Measurements from ENCODE around the gene ACP2. TPM values are rescaled to one million over a fixed set of nuclear protein-coding genes. Genes with fewer than 3 reads are reported as not detected.

ACP2 gene
- total and polyA plus RNA-seq, 4 donors, result 40.3 to 94.4 (median 79.3) TPM

DNA sequence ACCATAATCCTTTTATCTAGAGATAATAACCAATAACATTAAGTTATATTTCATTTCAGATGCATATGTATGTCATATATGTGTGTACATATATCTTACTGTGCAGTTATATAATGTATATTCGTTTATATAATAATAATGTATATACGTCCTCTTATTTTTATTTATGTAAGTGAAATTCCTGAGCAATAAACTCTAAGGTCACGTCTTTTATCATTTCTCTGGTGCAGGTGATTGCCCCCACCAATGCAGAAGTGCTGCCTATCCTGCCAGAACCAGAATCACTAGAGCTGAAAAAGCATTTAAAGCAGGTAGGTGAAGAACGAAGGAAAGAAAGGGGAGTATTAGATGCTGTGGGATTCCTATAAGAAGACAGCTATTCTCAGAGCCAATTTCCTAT is 30.2 kb upstream of the ACP2 start:
- no peak for DNase-seq (ENCODE audit: low spot score)
- no peak overlapping the region for H3K4me3 ChIP-seq (ENCODE audit: low read depth in 1 of 3, low read length in 3 of 3)
- peaks cover 14 to 60% (median 46%) of the 10 kb centered on the region in 4 donors for H3K36me3 ChIP-seq (ENCODE audit: control insufficient read depth in 4 of 4, insufficient read depth in 3 of 4, low read depth in 1 of 4, low read length in 3 of 4)
- WGBS, result 91% methylated on average over 4 of the region's 4 CpGs
- H3K27ac ChIP-seq (ENCODE audit: low read depth in 1 of 2, low read length in 2 of 2), result no peak overlapping the region
- no peaks in the 10 kb centered on the region for H3K9me3 ChIP-seq (ENCODE audit: control insufficient read depth in 4 of 4, low read length in 3 of 4)
- H3K9ac ChIP-seq (ENCODE audit: low read depth in 1 of 2, low read length in 2 of 2), result no peak overlapping the region
- no peaks in the 10 kb centered on the region for H3K27me3 ChIP-seq (ENCODE audit: control insufficient read depth in 4 of 4, insufficient read depth in 4 of 4, low read length in 3 of 4)
- TF ChIP-seq TAF1 (conservative IDR thresholded peaks at IDR 0.05), result no peak
- TF ChIP-seq NR2F2 (IDR thresholded peaks at IDR 0.05), result no peak
- TF ChIP-seq FOXA2 (IDR thresholded peaks at IDR 0.05), result no peak
- no peak for TF ChIP-seq JUND (IDR thresholded peaks at IDR 0.05)
- no peak for TF ChIP-seq SP1 (IDR thresholded peaks at IDR 0.05)
- no peak for TF ChIP-seq HNF4G (IDR thresholded peaks at IDR 0.05)
- TF ChIP-seq, protein P1, sequence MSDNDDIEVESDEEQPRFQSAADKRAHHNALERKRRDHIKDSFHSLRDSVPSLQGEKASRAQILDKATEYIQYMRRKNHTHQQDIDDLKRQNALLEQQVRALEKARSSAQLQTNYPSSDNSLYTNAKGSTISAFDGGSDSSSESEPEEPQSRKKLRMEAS (IDR thresholded peaks at IDR 0.05), result no peak
- no peak for TF ChIP-seq EGR1 (IDR thresholded peaks at IDR 0.05; ENCODE audit: low read depth in 2 of 2)
- TF ChIP-seq, protein P2, sequence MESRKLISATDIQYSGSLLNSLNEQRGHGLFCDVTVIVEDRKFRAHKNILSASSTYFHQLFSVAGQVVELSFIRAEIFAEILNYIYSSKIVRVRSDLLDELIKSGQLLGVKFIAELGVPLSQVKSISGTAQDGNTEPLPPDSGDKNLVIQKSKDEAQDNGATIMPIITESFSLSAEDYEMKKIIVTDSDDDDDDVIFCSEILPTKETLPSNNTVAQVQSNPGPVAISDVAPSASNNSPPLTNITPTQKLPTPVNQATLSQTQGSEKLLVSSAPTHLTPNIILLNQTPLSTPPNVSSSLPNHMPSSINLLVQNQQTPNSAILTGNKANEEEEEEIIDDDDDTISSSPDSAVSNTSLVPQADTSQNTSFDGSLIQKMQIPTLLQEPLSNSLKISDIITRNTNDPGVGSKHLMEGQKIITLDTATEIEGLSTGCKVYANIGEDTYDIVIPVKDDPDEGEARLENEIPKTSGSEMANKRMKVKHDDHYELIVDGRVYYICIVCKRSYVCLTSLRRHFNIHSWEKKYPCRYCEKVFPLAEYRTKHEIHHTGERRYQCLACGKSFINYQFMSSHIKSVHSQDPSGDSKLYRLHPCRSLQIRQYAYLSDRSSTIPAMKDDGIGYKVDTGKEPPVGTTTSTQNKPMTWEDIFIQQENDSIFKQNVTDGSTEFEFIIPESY (IDR thresholded peaks at IDR 0.05), result no peak
- TF ChIP-seq, protein P3, sequence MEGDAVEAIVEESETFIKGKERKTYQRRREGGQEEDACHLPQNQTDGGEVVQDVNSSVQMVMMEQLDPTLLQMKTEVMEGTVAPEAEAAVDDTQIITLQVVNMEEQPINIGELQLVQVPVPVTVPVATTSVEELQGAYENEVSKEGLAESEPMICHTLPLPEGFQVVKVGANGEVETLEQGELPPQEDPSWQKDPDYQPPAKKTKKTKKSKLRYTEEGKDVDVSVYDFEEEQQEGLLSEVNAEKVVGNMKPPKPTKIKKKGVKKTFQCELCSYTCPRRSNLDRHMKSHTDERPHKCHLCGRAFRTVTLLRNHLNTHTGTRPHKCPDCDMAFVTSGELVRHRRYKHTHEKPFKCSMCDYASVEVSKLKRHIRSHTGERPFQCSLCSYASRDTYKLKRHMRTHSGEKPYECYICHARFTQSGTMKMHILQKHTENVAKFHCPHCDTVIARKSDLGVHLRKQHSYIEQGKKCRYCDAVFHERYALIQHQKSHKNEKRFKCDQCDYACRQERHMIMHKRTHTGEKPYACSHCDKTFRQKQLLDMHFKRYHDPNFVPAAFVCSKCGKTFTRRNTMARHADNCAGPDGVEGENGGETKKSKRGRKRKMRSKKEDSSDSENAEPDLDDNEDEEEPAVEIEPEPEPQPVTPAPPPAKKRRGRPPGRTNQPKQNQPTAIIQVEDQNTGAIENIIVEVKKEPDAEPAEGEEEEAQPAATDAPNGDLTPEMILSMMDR (IDR thresholded peaks at IDR 0.05; ENCODE audit: low read depth, low read length, missing input control), result no peak
- no peak for TF ChIP-seq RXRA (IDR thresholded peaks at IDR 0.05)
- no peak for TF ChIP-seq GABPA (IDR thresholded peaks at IDR 0.05 in 1 of 2, conservative IDR thresholded peaks at IDR 0.05 in 1 of 2)
- no peak for TF ChIP-seq FOXA1 (IDR thresholded peaks at IDR 0.05)
- H3K4me1 ChIP-seq (ENCODE audit: control insufficient read depth in 4 of 4, insufficient read depth in 4 of 4, low read length in 3 of 4), result peaks cover 2 to 8% (median 7%) of the 10 kb centered on the region in 4 donors

DNA sequence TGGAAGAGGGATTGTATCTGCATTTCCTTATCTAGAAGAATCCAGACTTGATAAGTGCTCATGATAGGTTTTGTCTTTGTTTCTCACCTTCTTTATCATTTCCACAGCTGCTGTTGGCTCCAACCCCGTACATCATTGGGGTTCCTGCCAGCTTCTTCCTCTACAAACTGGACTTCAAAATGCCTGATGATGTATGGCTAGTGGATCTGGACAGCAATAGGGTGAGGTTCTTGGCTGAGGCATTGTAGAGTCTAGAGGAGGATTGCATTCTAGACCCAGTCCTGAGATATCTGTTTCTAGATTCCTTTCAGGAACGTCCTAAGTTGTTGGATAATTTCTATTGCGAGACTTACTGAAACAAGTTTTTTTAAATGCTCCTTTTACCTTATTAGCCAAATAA is 29.4 kb upstream of the ACP2 start:
- WGBS, result 84% methylated on average over 3 of the region's 3 CpGs
- Histone ChIP-seq H3K4me1 (ENCODE audit: control insufficient read depth in 4 of 4, insufficient read depth in 4 of 4, low read length in 3 of 4) (peaks cover 2 to 8% (median 7%) of the 10 kb centered on the region in 4 donors), H3K9me3 (ENCODE audit: control insufficient read depth in 4 of 4, low read length in 3 of 4) (no peaks in the 10 kb centered on the region), H3K27me3 (ENCODE audit: control insufficient read depth in 4 of 4, insufficient read depth in 4 of 4, low read length in 3 of 4) (no peaks in the 10 kb centered on the region), H3K27ac (ENCODE audit: low read depth in 1 of 2, low read length in 2 of 2) (no peak overlapping the region), H3K9ac (ENCODE audit: low read depth in 1 of 2, low read length in 2 of 2) (no peak overlapping the region), H3K4me3 (ENCODE audit: low read depth in 1 of 3, low read length in 3 of 3) (no peak overlapping the region), H3K36me3 (ENCODE audit: control insufficient read depth in 4 of 4, insufficient read depth in 3 of 4, low read depth in 1 of 4, low read length in 3 of 4) (peaks cover 14 to 60% (median 46%) of the 10 kb centered on the region in 4 donors)
- no peak for TF ChIP-seq RAD21 (IDR thresholded peaks at IDR 0.05)
- TF ChIP-seq RXRA (IDR thresholded peaks at IDR 0.05), result no peak
- TF ChIP-seq TAF1 (conservative IDR thresholded peaks at IDR 0.05), result no peak
- TF ChIP-seq HNF4A (conservative IDR thresholded peaks at IDR 0.05), result no peak
- no peak for DNase-seq (ENCODE audit: low spot score)

DNA sequence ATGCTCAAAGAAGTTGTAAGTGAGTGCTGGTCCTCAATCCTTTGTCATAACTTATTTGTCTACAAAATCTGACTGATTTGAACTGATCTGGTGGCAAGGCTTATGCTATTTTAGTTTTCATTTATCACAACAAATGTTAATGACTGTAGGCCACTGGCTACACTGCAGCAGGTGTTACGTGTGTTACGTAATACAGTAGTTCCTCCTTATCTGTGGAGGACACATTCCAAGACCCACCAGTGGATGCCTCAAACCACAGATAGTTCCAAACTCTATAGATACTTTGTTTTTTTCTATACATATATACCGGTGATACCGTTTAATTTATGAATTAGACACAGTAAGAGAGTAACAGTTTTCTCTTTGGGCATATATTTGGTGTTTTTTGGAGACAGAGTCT is 28.3 kb upstream of the ACP2 start:
- H3K27ac ChIP-seq (ENCODE audit: low read depth in 1 of 2, low read length in 2 of 2), result no peak overlapping the region
- no peak for TF ChIP-seq RAD21 (IDR thresholded peaks at IDR 0.05)
- TF ChIP-seq, protein P4, sequence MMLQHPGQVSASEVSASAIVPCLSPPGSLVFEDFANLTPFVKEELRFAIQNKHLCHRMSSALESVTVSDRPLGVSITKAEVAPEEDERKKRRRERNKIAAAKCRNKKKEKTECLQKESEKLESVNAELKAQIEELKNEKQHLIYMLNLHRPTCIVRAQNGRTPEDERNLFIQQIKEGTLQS (IDR thresholded peaks at IDR 0.05), result no peak
- TF ChIP-seq RXRA (IDR thresholded peaks at IDR 0.05), result no peak
- no peak for TF ChIP-seq SP1 (IDR thresholded peaks at IDR 0.05)
- TF ChIP-seq JUND (IDR thresholded peaks at IDR 0.05), result no peak
- TF ChIP-seq TAF1 (conservative IDR thresholded peaks at IDR 0.05), result no peak
- TF ChIP-seq HNF4G (IDR thresholded peaks at IDR 0.05), result no peak
- no peak for TF ChIP-seq FOXA1 (IDR thresholded peaks at IDR 0.05)
- TF ChIP-seq NR2F2 (IDR thresholded peaks at IDR 0.05), result no peak
- no peak for TF ChIP-seq EGR1 (IDR thresholded peaks at IDR 0.05; ENCODE audit: low read depth in 2 of 2)
- TF ChIP-seq, protein P1 (IDR thresholded peaks at IDR 0.05), result no peak
- TF ChIP-seq, protein P5, sequence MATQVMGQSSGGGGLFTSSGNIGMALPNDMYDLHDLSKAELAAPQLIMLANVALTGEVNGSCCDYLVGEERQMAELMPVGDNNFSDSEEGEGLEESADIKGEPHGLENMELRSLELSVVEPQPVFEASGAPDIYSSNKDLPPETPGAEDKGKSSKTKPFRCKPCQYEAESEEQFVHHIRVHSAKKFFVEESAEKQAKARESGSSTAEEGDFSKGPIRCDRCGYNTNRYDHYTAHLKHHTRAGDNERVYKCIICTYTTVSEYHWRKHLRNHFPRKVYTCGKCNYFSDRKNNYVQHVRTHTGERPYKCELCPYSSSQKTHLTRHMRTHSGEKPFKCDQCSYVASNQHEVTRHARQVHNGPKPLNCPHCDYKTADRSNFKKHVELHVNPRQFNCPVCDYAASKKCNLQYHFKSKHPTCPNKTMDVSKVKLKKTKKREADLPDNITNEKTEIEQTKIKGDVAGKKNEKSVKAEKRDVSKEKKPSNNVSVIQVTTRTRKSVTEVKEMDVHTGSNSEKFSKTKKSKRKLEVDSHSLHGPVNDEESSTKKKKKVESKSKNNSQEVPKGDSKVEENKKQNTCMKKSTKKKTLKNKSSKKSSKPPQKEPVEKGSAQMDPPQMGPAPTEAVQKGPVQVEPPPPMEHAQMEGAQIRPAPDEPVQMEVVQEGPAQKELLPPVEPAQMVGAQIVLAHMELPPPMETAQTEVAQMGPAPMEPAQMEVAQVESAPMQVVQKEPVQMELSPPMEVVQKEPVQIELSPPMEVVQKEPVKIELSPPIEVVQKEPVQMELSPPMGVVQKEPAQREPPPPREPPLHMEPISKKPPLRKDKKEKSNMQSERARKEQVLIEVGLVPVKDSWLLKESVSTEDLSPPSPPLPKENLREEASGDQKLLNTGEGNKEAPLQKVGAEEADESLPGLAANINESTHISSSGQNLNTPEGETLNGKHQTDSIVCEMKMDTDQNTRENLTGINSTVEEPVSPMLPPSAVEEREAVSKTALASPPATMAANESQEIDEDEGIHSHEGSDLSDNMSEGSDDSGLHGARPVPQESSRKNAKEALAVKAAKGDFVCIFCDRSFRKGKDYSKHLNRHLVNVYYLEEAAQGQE (IDR thresholded peaks at IDR 0.05), result no peak
- TF ChIP-seq FOXA2 (IDR thresholded peaks at IDR 0.05), result no peak
- TF ChIP-seq GABPA (IDR thresholded peaks at IDR 0.05 in 1 of 2, conservative IDR thresholded peaks at IDR 0.05 in 1 of 2), result no peak

More for the DNA sequence above, 28.3 kb upstream of the ACP2 start:
- Histone ChIP-seq H3K4me1 (ENCODE audit: control insufficient read depth in 4 of 4, insufficient read depth in 4 of 4, low read length in 3 of 4) (peaks cover 0 to 3% (median 1%) of the 10 kb centered on the region in 4 donors), H3K9ac (ENCODE audit: low read depth in 1 of 2, low read length in 2 of 2) (no peak overlapping the region), H3K4me3 (ENCODE audit: low read depth in 1 of 3, low read length in 3 of 3) (no peak overlapping the region), H3K9me3 (ENCODE audit: control insufficient read depth in 4 of 4, low read length in 3 of 4) (no peaks in the 10 kb centered on the region), H3K27me3 (ENCODE audit: control insufficient read depth in 4 of 4, insufficient read depth in 4 of 4, low read length in 3 of 4) (no peaks in the 10 kb centered on the region), H3K36me3 (ENCODE audit: control insufficient read depth in 4 of 4, insufficient read depth in 3 of 4, low read depth in 1 of 4, low read length in 3 of 4) (peaks cover 12 to 56% (median 44%) of the 10 kb centered on the region in 4 donors)
- no peak for DNase-seq (ENCODE audit: low spot score)
- WGBS, result 93% methylated on average over 4 of the region's 4 CpGs
